K562 (cell line): ENCODE results near the gene TXNDC15. TPM values are rescaled to one million over a fixed set of nuclear protein-coding genes. Genes with fewer than 3 reads are reported as not detected.

ENCODE experiments used
- ATAC-seq: fragments of 200-7000 bp; cut with Tn5 transposase; 3 replicates; pipeline ENCODE4 v1.9.1; 2020; ENCODE audit warnings: moderate library complexity
- BruUV-seq: library from RNA; stranded (reverse); fragments of 400-500 nt; replicated peaks from 2 replicates; lab custom pipeline; 2021; lab: Mats Ljungman, UMichigan
- CTCF ChIA-PET: fragments of 300-600 bp; formaldehyde crosslinking; extraction: SDS; loops from one replicate; lab custom pipeline; 2021; ENCODE audit warnings: low intra/inter-chr PET ratio; lab: Yijun Ruan, JAX
- POLR2A ChIA-PET: fragments of 300-600, 350-650 bp; sonication (Branson Sonifier 250); formaldehyde crosslinking; extraction: SDS; loops from one replicate; lab custom pipeline; 2021; ENCODE audit warnings: antibody characterized with exemption, inconsistent platforms; lab: Yijun Ruan, JAX
- DNase-seq, 4 experiments: peaks; one replicate each; pipeline versions ENCODE4 v3.0.0 to v3.0.0-alpha.2; 2011 to 2018; ENCODE audit warnings: low spot score in 3 of 4, mixed read lengths in 3 of 4; ENCODE audit errors: extremely low read depth in 1 of 4
- FAIRE-seq: peaks from 2 replicates; lab custom pipeline; 2011; peaks lifted over from hg19 to GRCh38; lab: Jason Lieb, UNC
- H2AFZ ChIP-seq: 2 replicates; pipeline ENCODE4 v1.6.0; 2011; ENCODE audit warnings: low read depth, low read length, control low read depth, inconsistent platforms
- H3K27ac ChIP-seq: fragments of 200-600 bp; 3 replicates; pipeline ENCODE4 v1.8.0; 2011; ENCODE audit warnings: low read depth, mild to moderate bottlenecking, control low read depth, inconsistent platforms, low read length, moderate library complexity, mixed read lengths; ENCODE audit errors: extremely low read depth
- H3K27me3 ChIP-seq, 2 experiments: fragments of 300-600 bp in 1 of 2; 2 replicates in 1 of 2; 3 replicates in 1 of 2; pipeline versions ENCODE4 v1.6.0 to v1.8.0; 2011; ENCODE audit warnings: inconsistent platforms in 2 of 2, low read length in 2 of 2, mild to moderate bottlenecking in 1 of 2, mixed read lengths in 1 of 2, moderate library complexity in 1 of 2; ENCODE audit not compliant: control insufficient read depth in 2 of 2, insufficient read depth in 2 of 2
- H3K36me3 ChIP-seq: fragments of 300-600 bp; 3 replicates; pipeline ENCODE4 v1.8.0; 2011; ENCODE audit warnings: mild to moderate bottlenecking, low read length, inconsistent platforms; ENCODE audit not compliant: control insufficient read depth, insufficient read depth
- H3K4me1 ChIP-seq, 2 experiments: fragments of 200-600 bp in 1 of 2; replicated peaks in 1 of 2; 2 replicates in 1 of 2; 3 replicates in 1 of 2; pipeline versions ENCODE4 v1.5.1 to v1.8.0; 2011; ENCODE audit warnings: inconsistent platforms in 2 of 2, low read length in 2 of 2, mild to moderate bottlenecking in 1 of 2, mixed read lengths in 1 of 2, moderate library complexity in 1 of 2; ENCODE audit not compliant: control insufficient read depth in 2 of 2, insufficient read depth in 2 of 2
- H3K4me2 ChIP-seq: 2 replicates; pipeline ENCODE4 v1.6.1; 2011; ENCODE audit warnings: low read length, control low read depth, inconsistent platforms, mixed read lengths; ENCODE audit not compliant: insufficient read depth
- H3K4me3 ChIP-seq: fragments of 200-600 bp; sonication (generic), shearing (Covaris generic); 2 replicates; pipeline ENCODE4 v1.5.1; 2016; ENCODE audit warnings: control low read depth, inconsistent platforms
- H3K79me2 ChIP-seq: fragments of 200-600 bp; 3 replicates; pipeline ENCODE4 v1.8.0; 2011; ENCODE audit warnings: low read length, inconsistent platforms; ENCODE audit not compliant: control insufficient read depth, insufficient read depth
- H3K9ac ChIP-seq, 2 experiments: 2 replicates each; pipeline versions ENCODE4 v1.6.0 to v1.6.1; 2011; ENCODE audit warnings: low read depth in 2 of 2, low read length in 2 of 2, control low read depth in 1 of 2, inconsistent platforms in 1 of 2, mild to moderate bottlenecking in 1 of 2, mixed read lengths in 1 of 2; ENCODE audit not compliant: insufficient read depth in 1 of 2
- H3K9me1 ChIP-seq: one replicate; pipeline ENCODE4 v1.6.0; 2011; ENCODE audit warnings: inconsistent platforms, mild to moderate bottlenecking, low read length, moderate library complexity; ENCODE audit not compliant: control insufficient read depth, insufficient read depth
- H3K9me3 ChIP-seq: replicated peaks from 2 replicates; pipeline ENCODE4 v1.5.1; 2011; ENCODE audit warnings: low read depth, low read length, inconsistent platforms; ENCODE audit not compliant: control insufficient read depth, insufficient read depth
- H4K20me1 ChIP-seq: replicated peaks from 2 replicates; pipeline ENCODE4 v1.6.1; 2011; ENCODE audit warnings: low read length, inconsistent platforms, mixed read lengths; ENCODE audit not compliant: control insufficient read depth, insufficient read depth
- BCOR ChIP-seq: fragments of 450-650 bp; IDR thresholded peaks from 2 replicates; pipeline ENCODE4 v1.6.1; 2016
- C11orf30 ChIP-seq: fragments of 450-650 bp; IDR thresholded peaks from 2 replicates; pipeline ENCODE4 v1.6.1; 2016; ENCODE audit warnings: low read depth, mild to moderate bottlenecking
- KDM4B ChIP-seq, 2 experiments: fragments of 450-650 bp in 1 of 2; sonication (generic) in 1 of 2; IDR thresholded peaks; 2 replicates each; pipeline ENCODE4 v1.6.1; 2016 to 2017; ENCODE audit warnings: borderline replicate concordance in 2 of 2, antibody characterized with exemption in 1 of 2, low read depth in 1 of 2, mild to moderate bottlenecking in 1 of 2
- MAFF ChIP-seq: IDR thresholded peaks from 2 replicates; pipeline ENCODE4 v1.6.1; 2012; ENCODE audit warnings: low read length, improper control_type of control experiment
- MAFG ChIP-seq: fragments of 450-650 bp; conservative IDR thresholded peaks from 2 replicates; pipeline ENCODE4 v1.6.1; 2016; ENCODE audit warnings: missing genetic modification characterization, missing compliant biosample characterization
- MAFK ChIP-seq: IDR thresholded peaks from 2 replicates; pipeline ENCODE4 v1.6.1; 2011; ENCODE audit warnings: low read length, improper control_type of control experiment
- ZNF316 ChIP-seq: fragments of 450-650 bp; IDR thresholded peaks from 2 replicates; pipeline ENCODE4 v1.6.1; 2016
- ZNF707 ChIP-seq: fragments of 250-450 bp; sonication (Bioruptor Pico); conservative IDR thresholded peaks from 2 replicates; pipeline ENCODE4 v1.8.0; 2022; ENCODE audit warnings: inconsistent platforms, mild to moderate bottlenecking, moderate library complexity
- whole genome bisulfite sequencing: fragments of 100-300 bp; shearing (Covaris generic); methylation state at CpG from one replicate; pipeline ENCODE4 v1.1.6; 2016; ENCODE audit warnings: low coverage, mixed read lengths; ENCODE audit not compliant: insufficient coverage; ENCODE audit errors: missing lambda C conversion rate; 5-methylcytosine and 5-hydroxymethylcytosine counted together
- in situ Hi-C: fragments of 300-500 bp; cut with MboI; formaldehyde crosslinking; loops from 4 replicates; pipeline ENCODE4 v1.15.0; 2018; ENCODE audit warnings: inconsistent platforms, mixed read lengths
- intact Hi-C: fragments of 100-400 bp; cut with micrococcal nuclease; formaldehyde crosslinking; loops from 2 replicates; pipeline ENCODE4 v1.14.2; 2022
- polyA plus RNA-seq, 8 experiments: library from polyadenylated mRNA; depleted of rRNA in 4 of 8; stranded (reverse) in 5 of 8; unstranded in 3 of 8; fragments of >200 nt; fragmentation: Nextera tagmentation in 2 of 8; fragmentation: Illumina TruSeq in 1 of 8; extraction: Ambion mirVana in 2 of 8; extraction: Trizol in 1 of 8; gene quantifications; 2 replicates each; pipeline versions ENCODE4 v1.2.1 to v1.2.3, GENCODE V29; 2011 to 2014; ENCODE audit warnings: inconsistent platforms in 1 of 8, missing spikeins in 1 of 8
- total RNA-seq, 7 experiments: library from RNA; depleted of rRNA in 6 of 7; stranded (reverse); fragments of >200 nt in 6 of 7; fragmentation: Illumina TruSeq in 2 of 7; extraction: Trizol in 2 of 7; gene quantifications; 2 replicates each; pipeline versions ENCODE4 v1.2.1 to v1.2.3, GENCODE V29; 2011 to 2021; ENCODE audit warnings: low replicate concordance in 1 of 7

TXNDC15 gene
- total and polyA plus RNA-seq, 9 of the 15 experiments (the other 6 are each of a cell fraction or from before 2014, with no cell fraction given), result 3.0 to 15.4 (median 12.3) TPM

DNA sequence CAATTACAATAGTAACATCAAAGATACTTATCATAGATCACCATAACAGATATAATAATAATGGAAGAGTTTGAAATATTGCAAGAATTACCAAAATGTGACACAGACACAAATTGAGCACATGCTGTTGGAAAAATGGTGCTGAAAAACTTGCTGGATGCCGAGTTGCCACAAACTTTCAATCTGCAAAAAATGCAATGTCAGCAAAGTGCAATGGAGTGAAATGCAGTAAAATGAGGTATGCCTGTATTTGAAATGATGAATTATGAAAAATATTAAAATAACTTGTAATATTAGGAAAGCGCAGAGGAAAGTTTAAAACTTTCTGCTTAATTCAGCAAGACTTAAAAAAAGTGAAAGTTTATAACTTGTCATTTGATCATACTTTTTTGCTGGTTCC is 18.8 kb downstream of the TXNDC15 start:
- in situ Hi-C loops, result no loop called here
- no peaks in the 10 kb centered on the region for H3K79me2 ChIP-seq

DNA sequence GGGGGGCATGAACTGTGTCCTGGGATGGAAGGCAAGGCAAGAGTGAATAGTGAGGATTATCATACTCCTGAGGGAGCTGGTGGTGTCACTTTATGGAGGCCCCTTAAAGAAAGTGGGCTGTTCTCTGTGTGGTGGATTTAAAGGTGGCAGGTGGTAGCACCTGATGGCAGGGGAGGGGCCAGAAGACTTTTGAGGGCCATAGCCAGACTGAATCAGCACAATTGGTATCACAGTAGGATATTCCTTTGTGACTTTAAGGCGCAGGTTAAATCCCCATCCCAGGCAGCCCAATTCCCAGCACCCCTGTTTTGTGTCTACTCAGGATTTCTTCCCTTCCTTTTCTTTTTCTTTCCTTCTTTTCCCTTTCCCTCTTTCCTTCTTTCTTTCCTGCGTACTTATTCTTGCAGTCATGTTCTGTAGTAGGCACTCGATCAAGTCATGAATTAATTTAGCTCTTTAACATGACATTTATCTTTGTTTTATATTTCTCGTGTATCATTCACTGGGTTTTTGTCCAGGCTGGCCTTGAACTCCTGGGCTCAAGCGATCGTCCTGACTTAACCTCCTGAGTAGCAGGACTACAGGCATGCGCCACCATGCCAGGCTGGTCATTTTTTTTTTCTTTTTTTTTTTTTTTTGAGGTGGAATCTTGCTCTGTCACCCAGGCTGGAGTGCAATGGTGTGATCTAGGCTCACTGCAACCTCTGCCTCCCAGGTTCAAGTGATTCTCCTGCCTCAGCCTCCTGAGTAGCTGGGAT is 19.8 kb downstream of the TXNDC15 start:
- Histone ChIP-seq H3K9ac (no peak overlapping the region), H3K79me2 (no peaks in the 10 kb centered on the region), H3K36me3 (no peaks in the 10 kb centered on the region), H3K4me3 (no peak overlapping the region), H3K4me1 (no peaks in the 10 kb centered on the region), H3K27me3 (no peaks in the 10 kb centered on the region; a peak in 1 of 5 replicates), H2AFZ (no peak overlapping the region), H3K4me2 (no peak overlapping the region), H3K9me3 (no peaks in the 10 kb centered on the region), H3K9me1 (no peaks in the 10 kb centered on the region), H3K27ac (no peak overlapping the region), H4K20me1 (no peaks in the 10 kb centered on the region)
- ATAC-seq (no peak), DNase-seq (no peak), FAIRE-seq (no peak)
- 65% methylated on average over 7 of the region's 7 CpGs for WGBS
- ChIA-PET POLR2A (interaction anchor here (0.6 to 1.6 kb wide), 3 partner anchors 8 to 53 kb away, joined by 3 to 7 read pairs (median 4); partner anchors contain the start of gene PCBD2), CTCF (no interaction called here)
- BruUV-seq, result no TSS peak
- TF ChIP-seq ZNF707 (CRISPR knock-in tag) (no peak), C11orf30 (peak; percentile 21; the same call in 1 of the 2 replicates), ZNF316 (peak; percentile 41; the same call in 1 of the 2 replicates)
- in situ Hi-C loops (no loop called here), intact Hi-C loops (no loop called here)

More for the DNA sequence above, 18.8 kb downstream of the TXNDC15 start:
- H3K4me1 ChIP-seq, result no peaks in the 10 kb centered on the region
- FAIRE-seq (no peak), DNase-seq (no peak), ATAC-seq (no peak)
- H3K36me3 ChIP-seq, result no peaks in the 10 kb centered on the region
- no peak overlapping the region for H3K9ac ChIP-seq
- no peak overlapping the region for H2AFZ ChIP-seq
- H3K27me3 ChIP-seq, result no peaks in the 10 kb centered on the region; a peak in 1 of 5 replicates
- no peak overlapping the region for H3K4me2 ChIP-seq
- 64% methylated on average over 2 of the region's 2 CpGs for WGBS
- no peak overlapping the region for H3K4me3 ChIP-seq
- BruUV-seq, result no TSS peak
- no peaks in the 10 kb centered on the region for H3K9me3 ChIP-seq
- H3K9me1 ChIP-seq, result no peaks in the 10 kb centered on the region
- intact Hi-C loops, result no loop called here
- no peaks in the 10 kb centered on the region for H4K20me1 ChIP-seq
- CTCF ChIA-PET, result no interaction called here
- no peak overlapping the region for H3K27ac ChIP-seq
- TF ChIP-seq BCOR, result no peak
- TF ChIP-seq MAFK, result peak; percentile 99
- peak; percentile 94 for TF ChIP-seq MAFG
- TF ChIP-seq KDM4B (IDR thresholded peaks at IDR 0.05; ENCODE audit: borderline replicate concordance in 2 of 2, low read depth in 1 of 2), result no peak
- TF ChIP-seq C11orf30, result peak; percentile 95
- peak; percentile 98 for TF ChIP-seq ZNF316
- peak; percentile 99 for TF ChIP-seq MAFF
- POLR2A ChIA-PET, result interaction anchor here (1.4 to 1.6 kb wide), 2 partner anchors 9 to 11 kb away, joined by 5 to 7 read pairs; partner anchors contain the start of gene PCBD2
